K562 (cell line): Measurements from ENCODE around the gene EMD. TPM values are rescaled to one million over a fixed set of nuclear protein-coding genes. Genes with fewer than 3 reads are reported as not detected.

Experiments
- ATF7 ChIP-seq: fragments of 450-650 bp; IDR thresholded peaks from 2 replicates; pipeline ENCODE4 v1.7.1; 2014; ENCODE audit warnings: mild to moderate bottlenecking, moderate library complexity
- BCOR ChIP-seq: fragments of 450-650 bp; IDR thresholded peaks from 2 replicates; pipeline ENCODE4 v1.6.1; 2016
- CTBP1 ChIP-seq: fragments of 450-650 bp; IDR thresholded peaks from 2 replicates; pipeline ENCODE4 v1.6.1; 2016; ENCODE audit warnings: borderline replicate concordance
- DNMT1 ChIP-seq: fragments of 450-650 bp; IDR thresholded peaks from 2 replicates; pipeline ENCODE4 v1.6.1; 2016; ENCODE audit warnings: antibody characterized with exemption, mild to moderate bottlenecking
- ETV5 ChIP-seq: sonication (generic); formaldehyde crosslinking; IDR thresholded peaks from 2 replicates; pipeline ENCODE4 v1.4.0; 2020; ENCODE audit warnings: low read depth, mild to moderate bottlenecking, missing genetic modification reagents
- HDAC3 ChIP-seq: fragments of 450-650 bp; IDR thresholded peaks from 2 replicates; pipeline ENCODE4 v1.6.1; 2018; ENCODE audit warnings: borderline replicate concordance, mild to moderate bottlenecking, moderate library complexity; ENCODE audit not compliant: partially characterized antibody
- HOXB6 ChIP-seq: fragments of 250-450 bp; sonication (Bioruptor Pico); IDR thresholded peaks from 2 replicates; pipeline ENCODE4 v1.5.1; 2022; ENCODE audit warnings: mild to moderate bottlenecking, borderline replicate concordance
- ILF3 ChIP-seq: fragments of 450-650 bp; IDR thresholded peaks from 2 replicates; pipeline ENCODE4 v1.6.1; 2018; ENCODE audit warnings: antibody characterized with exemption, mild to moderate bottlenecking, moderate library complexity, borderline replicate concordance
- IRF9 ChIP-seq: fragments of 450-650 bp; IDR thresholded peaks from 2 replicates; pipeline ENCODE4 v1.6.1; 2016; ENCODE audit warnings: missing biosample characterization, missing genetic modification characterization
- JUND ChIP-seq, 2 experiments: IDR thresholded peaks; 2 replicates in 1 of 2; 3 replicates in 1 of 2; pipeline ENCODE4 v1.6.1; 2011; ENCODE audit warnings: borderline replicate concordance in 2 of 2, low read depth in 2 of 2, low read length in 2 of 2, improper control_type of control experiment in 1 of 2, missing biosample characterization in 1 of 2, missing genetic modification characterization in 1 of 2, missing genetic modification reagents in 1 of 2
- KDM2B ChIP-seq: fragments of 250-450 bp; sonication (Bioruptor Pico); IDR thresholded peaks from 2 replicates; pipeline ENCODE4 v1.8.0; 2021; ENCODE audit warnings: mild to moderate bottlenecking, moderate library complexity
- MNT ChIP-seq, 2 experiments: fragments of 450-650 bp; conservative IDR thresholded peaks; 2 replicates each; pipeline ENCODE4 v1.6.1; 2017; ENCODE audit warnings: mild to moderate bottlenecking in 2 of 2, moderate library complexity in 2 of 2
- NRF1 ChIP-seq, 2 experiments: fragments of 450-650 bp; IDR thresholded peaks in 1 of 2; conservative IDR thresholded peaks in 1 of 2; 2 replicates each; pipeline ENCODE4 v1.6.1; 2014; ENCODE audit warnings: mild to moderate bottlenecking in 2 of 2
- PHB ChIP-seq: fragments of 250-450 bp; sonication (Bioruptor Pico); IDR thresholded peaks from 2 replicates; pipeline ENCODE4 v1.5.0; 2021
- PKNOX1 ChIP-seq: fragments of 450-650 bp; IDR thresholded peaks from 2 replicates; pipeline ENCODE4 v1.6.1; 2016
- POLR2A ChIP-seq: fragments of 450-650 bp; conservative IDR thresholded peaks from 2 replicates; pipeline ENCODE4 v1.6.1; 2016
- SNIP1 ChIP-seq: fragments of 450-650 bp; IDR thresholded peaks from 2 replicates; pipeline ENCODE4 v1.7.1; 2017; ENCODE audit warnings: low read depth, mild to moderate bottlenecking
- SRF ChIP-seq, 2 experiments: fragments of 250-450, 450-650 bp in 1 of 2; sonication (Bioruptor Pico) in 1 of 2; sonication (generic) in 1 of 2; formaldehyde crosslinking; IDR thresholded peaks; 2 replicates each; pipeline versions ENCODE4 v1.5.0 to v1.5.1; 2020 to 2022; ENCODE audit warnings: mild to moderate bottlenecking in 1 of 2, missing genetic modification reagents in 1 of 2
- TFAP4 ChIP-seq: sonication (generic); formaldehyde crosslinking; IDR thresholded peaks from 2 replicates; pipeline ENCODE4 v1.8.0; 2022; ENCODE audit warnings: missing genetic modification reagents, mild to moderate bottlenecking, moderate library complexity, borderline replicate concordance
- TOE1 ChIP-seq, 2 experiments: fragments of 450-650 bp in 1 of 2; sonication (generic) in 1 of 2; formaldehyde crosslinking in 1 of 2; IDR thresholded peaks; 2 replicates each; pipeline versions ENCODE4 v1.7.1 to v1.8.0; 2016 to 2022; ENCODE audit warnings: borderline replicate concordance in 2 of 2, mild to moderate bottlenecking in 2 of 2, antibody characterized with exemption in 1 of 2, inconsistent platforms in 1 of 2, low read depth in 1 of 2, missing genetic modification reagents in 1 of 2, moderate library complexity in 1 of 2
- ZFP1 ChIP-seq: fragments of 450-650 bp; formaldehyde crosslinking; IDR thresholded peaks from 2 replicates; pipeline ENCODE4 v1.4.0; 2020; ENCODE audit warnings: mild to moderate bottlenecking, mixed read lengths
- ZNF134 ChIP-seq: fragments of 250-450 bp; sonication (Bioruptor Pico); conservative IDR thresholded peaks from 2 replicates; pipeline ENCODE4 v1.4.0; 2020
- ZNF212 ChIP-seq: fragments of 450-650 bp; formaldehyde crosslinking; IDR thresholded peaks from 2 replicates; pipeline ENCODE4 v1.4.0; 2020; ENCODE audit warnings: mild to moderate bottlenecking
- polyA plus RNA-seq, 8 experiments: library from polyadenylated mRNA; depleted of rRNA in 4 of 8; stranded (reverse) in 5 of 8; unstranded in 3 of 8; fragments of >200 nt; fragmentation: Nextera tagmentation in 2 of 8; fragmentation: Illumina TruSeq in 1 of 8; extraction: Ambion mirVana in 2 of 8; extraction: Trizol in 1 of 8; gene quantifications; 2 replicates each; pipeline versions ENCODE4 v1.2.1 to v1.2.3, GENCODE V29; 2011 to 2014; ENCODE audit warnings: inconsistent platforms in 1 of 8, missing spikeins in 1 of 8
- total RNA-seq, 7 experiments: library from RNA; depleted of rRNA in 6 of 7; stranded (reverse); fragments of >200 nt in 6 of 7; fragmentation: Illumina TruSeq in 2 of 7; extraction: Trizol in 2 of 7; gene quantifications; 2 replicates each; pipeline versions ENCODE4 v1.2.1 to v1.2.3, GENCODE V29; 2011 to 2021; ENCODE audit warnings: low replicate concordance in 1 of 7

EMD gene
- total and polyA plus RNA-seq, 9 of the 15 experiments (the other 6 are each of a cell fraction or from before 2014, with no cell fraction given): 2.3 to 206 (median 61.9) TPM

GRCh38 chrX:154369449-154370299 is 9.4 kb upstream of the EMD start (continued):
- TF ChIP-seq ZNF134 (CRISPR knock-in tag) (no peak), CTBP1 (no peak; the same call in 1 of the 2 replicates), ETV5 (CRISPR knock-in tag) (peak; percentile 94), ZFP1 (no peak), NRF1 (conservative IDR thresholded peaks at IDR 0.05 in 1 of 2, IDR thresholded peaks at IDR 0.05 in 1 of 2) (0 out of 4 replicates have a peak, but pooled peaks of 1 of the 2 experiments have one; percentile 6), JUND (IDR thresholded peaks at IDR 0.05; ENCODE audit: borderline replicate concordance, low read depth, low read length) (peak; percentile 88), JUND (tag; IDR thresholded peaks at IDR 0.05; ENCODE audit: borderline replicate concordance, low read depth, low read length) (peak; percentile 38; the same call in 1 of the 3 replicates), KDM2B (CRISPR knock-in tag) (no peak), ATF7 (peak; percentile 33; the same call in 1 of the 2 replicates), PHB (CRISPR knock-in tag) (no peak), BCOR (no peak), DNMT1 (no peak), SRF (CRISPR knock-in tag; IDR thresholded peaks at IDR 0.05) (peak; percentile 95 to 98), HDAC3 (no peak), IRF9 (tag) (no peak), ZNF212 (CRISPR knock-in tag) (no peak), ILF3 (no peak), SNIP1 (no peak), HOXB6 (CRISPR knock-in tag) (no peak), POLR2A (peak; percentile 58), TFAP4 (CRISPR knock-in tag) (no peak; the same call in 1 of the 2 replicates), TOE1 (IDR thresholded peaks at IDR 0.05; ENCODE audit: borderline replicate concordance) (no peak), TOE1 (CRISPR knock-in tag; IDR thresholded peaks at IDR 0.05; ENCODE audit: borderline replicate concordance, low read depth) (no peak), MNT (conservative IDR thresholded peaks at IDR 0.05) (0 out of 4 replicates have a peak, but pooled peaks of 1 of the 2 experiments have one; percentile 16), PKNOX1 (no peak)
